Brain microvascular endothelial cell (primary cell): Measurements from ENCODE around the gene PGBD2.

Experiments
- DNase-seq: peaks from one replicate; pipeline ENCODE4 v3.0.0-alpha.2; 2020
- H3K27ac ChIP-seq: fragments of 250-450 bp; sonication (Bioruptor Pico); 2 replicates; pipeline ENCODE4 v1.5.1; 2020; ENCODE audit warnings: mild to moderate bottlenecking, moderate library complexity
- H3K27me3 ChIP-seq: fragments of 250-450 bp; sonication (Bioruptor Pico); replicated peaks from 2 replicates; pipeline ENCODE4 v1.5.1; 2020; ENCODE audit warnings: mild to moderate bottlenecking
- H3K36me3 ChIP-seq: fragments of 250-450 bp; sonication (Bioruptor Pico); replicated peaks from 2 replicates; pipeline ENCODE4 v1.5.1; 2020; ENCODE audit warnings: mild to moderate bottlenecking
- H3K4me3 ChIP-seq: 2 replicates; pipeline ENCODE4 v1.5.1; 2011; ENCODE audit warnings: low read depth, mild to moderate bottlenecking, control low read depth, low read length, moderate library complexity
- in situ Hi-C: cut with HindIII; loops from 2 replicates; pipeline ENCODE4 v1.10.0; 2017; ENCODE audit warnings: low sequenced_read_pairs, low pct_ligation_motif_present
- TF ChIP-seq, protein P1 (sequence below): IDR thresholded peaks from 2 replicates; pipeline ENCODE4 v1.5.1; 2011; ENCODE audit warnings: low read depth, mild to moderate bottlenecking, moderate library complexity, low read length, control low read depth, inconsistent platforms; ENCODE audit errors: missing control alignments

Gene PGBD2

DNA sequence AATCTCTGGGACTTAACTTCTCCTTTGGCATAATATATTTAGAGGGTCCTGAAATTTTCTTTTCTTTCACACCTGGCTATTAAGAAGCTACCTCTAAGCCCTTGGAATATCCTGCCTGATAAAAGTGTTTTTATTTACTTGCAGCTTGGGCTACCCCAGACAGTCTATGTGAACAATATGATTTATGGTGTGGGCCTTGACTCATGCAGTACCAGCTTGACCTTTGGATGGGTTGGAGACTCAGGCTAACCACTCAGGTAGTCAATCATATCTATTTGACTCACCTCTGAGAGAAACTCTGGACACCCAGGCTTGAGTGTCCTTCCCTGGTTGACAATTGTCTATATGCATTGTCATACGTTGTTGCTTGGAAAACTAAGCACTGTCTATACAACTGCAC is 13.4 kb upstream of the PGBD2 start:
- DNase-seq: no peak
- TF ChIP-seq, protein P1, sequence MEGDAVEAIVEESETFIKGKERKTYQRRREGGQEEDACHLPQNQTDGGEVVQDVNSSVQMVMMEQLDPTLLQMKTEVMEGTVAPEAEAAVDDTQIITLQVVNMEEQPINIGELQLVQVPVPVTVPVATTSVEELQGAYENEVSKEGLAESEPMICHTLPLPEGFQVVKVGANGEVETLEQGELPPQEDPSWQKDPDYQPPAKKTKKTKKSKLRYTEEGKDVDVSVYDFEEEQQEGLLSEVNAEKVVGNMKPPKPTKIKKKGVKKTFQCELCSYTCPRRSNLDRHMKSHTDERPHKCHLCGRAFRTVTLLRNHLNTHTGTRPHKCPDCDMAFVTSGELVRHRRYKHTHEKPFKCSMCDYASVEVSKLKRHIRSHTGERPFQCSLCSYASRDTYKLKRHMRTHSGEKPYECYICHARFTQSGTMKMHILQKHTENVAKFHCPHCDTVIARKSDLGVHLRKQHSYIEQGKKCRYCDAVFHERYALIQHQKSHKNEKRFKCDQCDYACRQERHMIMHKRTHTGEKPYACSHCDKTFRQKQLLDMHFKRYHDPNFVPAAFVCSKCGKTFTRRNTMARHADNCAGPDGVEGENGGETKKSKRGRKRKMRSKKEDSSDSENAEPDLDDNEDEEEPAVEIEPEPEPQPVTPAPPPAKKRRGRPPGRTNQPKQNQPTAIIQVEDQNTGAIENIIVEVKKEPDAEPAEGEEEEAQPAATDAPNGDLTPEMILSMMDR: no peak
- H3K4me3 ChIP-seq: no peak overlapping the region
- in situ Hi-C loops: no loop called here
- no peak overlapping the region for H3K27ac ChIP-seq
- no peaks in the 10 kb centered on the region for H3K36me3 ChIP-seq
- H3K27me3 ChIP-seq: no peaks in the 10 kb centered on the region

DNA sequence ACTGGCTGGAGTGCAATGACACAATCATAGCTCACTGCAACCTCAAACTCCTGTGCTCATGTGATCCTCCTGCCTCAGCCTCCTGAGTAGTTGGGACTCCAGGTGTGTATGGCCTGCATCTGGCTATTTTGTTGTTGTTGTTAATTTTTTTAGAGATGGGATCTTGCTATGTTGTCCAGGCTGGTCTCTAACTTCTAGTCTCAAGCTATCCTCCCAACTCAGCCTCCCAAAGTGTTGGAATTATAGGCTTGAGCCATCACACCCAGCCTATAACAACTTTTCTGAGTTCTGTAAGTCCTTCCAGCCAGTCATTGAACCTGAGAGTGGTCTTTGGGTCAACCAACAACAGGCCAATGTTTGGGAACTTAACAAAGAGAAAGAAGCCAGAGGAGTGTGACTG is 11.2 kb upstream of the PGBD2 start:
- no peaks in the 10 kb centered on the region for H3K27me3 ChIP-seq
- no peaks in the 10 kb centered on the region for H3K36me3 ChIP-seq
- H3K4me3 ChIP-seq: no peak overlapping the region
- in situ Hi-C loops: no loop called here
- no peak for DNase-seq
- TF ChIP-seq, protein P1: no peak
- H3K27ac ChIP-seq: no peak overlapping the region

DNA sequence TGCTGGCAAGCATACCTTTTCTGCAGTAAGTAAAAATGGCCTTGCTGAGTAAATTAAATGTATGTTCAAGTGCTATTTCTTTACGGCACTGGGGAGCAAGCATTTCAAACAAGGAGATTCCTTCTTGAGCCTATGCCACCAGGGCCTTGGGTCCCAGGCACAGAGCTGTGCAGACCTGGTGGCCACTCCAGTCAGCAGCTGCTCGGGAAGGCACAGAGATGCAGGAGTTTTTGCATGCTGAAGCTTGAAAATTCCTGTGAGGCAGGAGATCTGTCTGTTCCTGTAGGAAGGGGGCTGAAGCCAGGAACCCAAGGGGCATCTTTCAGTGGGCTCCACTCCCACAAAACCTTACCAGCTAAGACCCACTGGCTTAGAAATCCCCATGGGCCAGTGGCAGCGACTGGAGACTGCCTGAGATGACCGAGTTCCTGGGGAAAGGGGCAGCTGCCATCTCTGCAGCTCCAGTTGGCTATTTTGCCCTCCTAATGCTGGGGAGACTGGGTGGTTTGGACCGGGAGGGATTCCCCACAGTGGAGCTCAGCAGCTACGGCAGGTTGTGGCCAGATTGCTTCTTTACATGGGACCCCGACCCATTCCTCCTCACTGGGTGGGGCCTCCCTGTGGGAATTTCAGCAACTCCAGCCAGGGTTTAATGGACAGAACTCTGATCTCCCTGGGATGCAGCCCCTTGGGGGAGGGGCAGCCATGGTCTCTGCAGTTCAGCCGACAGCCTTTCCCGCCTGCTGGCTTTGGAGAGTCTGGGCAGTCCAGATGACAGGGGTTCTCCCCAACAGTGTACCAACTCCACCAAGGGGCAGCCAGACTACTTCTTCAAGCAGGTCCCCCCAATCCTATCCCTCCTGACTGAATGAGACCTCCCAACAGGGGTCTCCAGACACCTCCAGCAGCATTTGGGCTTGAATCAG is 8.4 kb upstream of the PGBD2 start:
- in situ Hi-C loops: no loop called here
- no peak overlapping the region for H3K27ac ChIP-seq
- TF ChIP-seq, protein P1: no peak

DNA sequence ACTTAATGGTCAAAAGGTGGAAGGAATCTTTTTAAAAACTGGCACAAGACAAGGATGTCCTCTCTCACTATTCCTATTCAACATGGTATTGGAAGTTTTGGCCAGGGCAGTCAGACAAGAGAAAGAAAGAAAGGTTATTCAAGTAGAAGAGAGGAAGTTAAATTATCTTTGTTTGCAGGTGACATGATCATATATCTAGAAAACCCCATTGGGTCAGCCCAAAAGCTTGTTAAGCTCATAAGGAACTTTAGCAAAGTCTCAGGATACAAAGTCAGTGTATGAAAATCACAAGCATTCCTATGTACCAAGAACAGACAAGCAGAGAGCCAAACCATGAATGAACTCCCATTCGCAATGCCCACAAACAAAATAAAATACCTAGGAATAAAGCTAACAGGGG is 5.4 kb upstream of the PGBD2 start:
- Histone ChIP-seq H3K27ac (no peak overlapping the region), H3K36me3 (no peaks in the 10 kb centered on the region), H3K4me3 (no peak overlapping the region), H3K27me3 (peaks cover 3% of the 10 kb centered on the region)
- DNase-seq: no peak
- in situ Hi-C loops: no loop called here
- TF ChIP-seq, protein P1: no peak

More for the DNA sequence above, 8.4 kb upstream of the PGBD2 start:
- no peak overlapping the region for H3K4me3 ChIP-seq
- no peak for DNase-seq
- peaks cover 3% of the 10 kb centered on the region for H3K27me3 ChIP-seq
- no peaks in the 10 kb centered on the region for H3K36me3 ChIP-seq

DNA sequence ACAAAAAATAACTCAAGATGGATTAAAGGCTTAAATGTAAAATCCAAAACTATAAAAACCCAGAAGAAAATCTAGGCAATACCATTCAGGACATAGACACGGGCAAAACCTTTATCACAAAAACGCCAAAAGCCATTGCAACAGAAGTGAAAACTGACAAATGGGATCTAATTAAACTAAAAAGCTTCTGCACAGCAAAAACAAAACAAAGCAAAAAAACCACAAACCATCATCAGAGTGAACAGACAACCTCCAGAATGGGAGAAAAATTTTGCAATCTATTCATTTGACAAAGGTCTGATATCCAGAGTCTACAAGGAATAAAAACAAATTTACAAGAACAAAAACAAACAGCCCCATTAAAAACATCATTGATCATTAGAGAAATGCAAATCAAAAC is 4.5 kb upstream of the PGBD2 start:
- Histone ChIP-seq H3K4me3 (no peak overlapping the region), H3K27me3 (peaks cover 3% of the 10 kb centered on the region), H3K36me3 (no peaks in the 10 kb centered on the region), H3K27ac (no peak overlapping the region)
- TF ChIP-seq, protein P1: no peak
- in situ Hi-C loops: no loop called here
- DNase-seq: no peak
